ENCODE results near the gene STK24.
A peak's percentile ranks its signal among the peaks of the same experiment; 100 is the strongest.

The STK24 gene

GRCh38 chr13:98448642-98448928 is 128.3 kb downstream of the STK24 start:
- in situ Hi-C loops (cut with MboI; ENCODE audit: low pct_unique_long_range_greater_than_20kb, low sequenced_read_pairs): loop anchor here (25.0 kb wide), 1 partner anchor 586 kb away; no protein-coding TSS in a partner anchor
- DNase-seq: no peak

DNA sequence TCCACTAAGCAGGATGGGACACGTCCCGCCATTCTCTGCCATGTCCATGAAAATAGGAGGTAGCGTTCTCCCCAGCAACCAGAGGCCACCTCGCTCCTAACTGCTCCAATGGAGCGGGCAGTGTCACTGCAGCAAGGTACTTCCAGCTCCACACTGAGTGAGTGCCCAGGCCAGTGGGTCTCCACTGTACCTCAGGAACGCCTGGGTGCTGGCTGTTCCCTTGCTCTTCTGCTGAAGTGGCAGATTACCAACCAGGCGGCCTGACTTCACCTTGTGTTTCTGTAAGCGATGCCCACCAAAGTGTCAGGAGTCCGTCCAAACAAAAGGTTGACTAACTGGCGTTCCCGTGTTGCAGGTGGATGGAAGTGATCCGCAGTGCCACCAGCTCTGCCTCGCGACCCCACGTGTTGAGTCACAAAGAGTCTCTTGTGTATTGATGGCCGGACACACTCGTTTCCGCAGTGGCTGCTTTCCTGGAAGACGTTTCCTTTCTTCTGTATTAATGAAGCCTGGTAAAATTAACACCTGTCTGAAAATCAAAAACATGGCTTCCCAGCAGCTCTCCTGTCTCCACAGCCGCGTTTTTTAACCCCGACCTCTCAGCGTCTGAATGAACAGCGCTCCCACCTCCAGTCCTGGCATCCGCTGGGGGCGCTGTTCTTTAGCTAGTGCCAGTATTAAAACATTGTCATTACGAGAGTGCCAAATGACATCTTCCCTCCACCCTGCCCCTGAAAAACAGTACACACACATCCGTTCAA is 128.8 kb downstream of the STK24 start:
- no peak for DNase-seq
- in situ Hi-C loops (cut with MboI; ENCODE audit: low pct_unique_long_range_greater_than_20kb, low sequenced_read_pairs): loop anchor here (25.0 kb wide), 1 partner anchor 586 kb away; no protein-coding TSS in a partner anchor

- DNase-seq: no peak
- in situ Hi-C loops (cut with MboI; ENCODE audit: low pct_unique_long_range_greater_than_20kb, low sequenced_read_pairs): loop anchor here (25.0 kb wide), 1 partner anchor 585 kb away; no protein-coding TSS in a partner anchor
These were observed 129.8 kb downstream of the STK24 start for GRCh38 chr13:98447130-98447529.

DNA sequence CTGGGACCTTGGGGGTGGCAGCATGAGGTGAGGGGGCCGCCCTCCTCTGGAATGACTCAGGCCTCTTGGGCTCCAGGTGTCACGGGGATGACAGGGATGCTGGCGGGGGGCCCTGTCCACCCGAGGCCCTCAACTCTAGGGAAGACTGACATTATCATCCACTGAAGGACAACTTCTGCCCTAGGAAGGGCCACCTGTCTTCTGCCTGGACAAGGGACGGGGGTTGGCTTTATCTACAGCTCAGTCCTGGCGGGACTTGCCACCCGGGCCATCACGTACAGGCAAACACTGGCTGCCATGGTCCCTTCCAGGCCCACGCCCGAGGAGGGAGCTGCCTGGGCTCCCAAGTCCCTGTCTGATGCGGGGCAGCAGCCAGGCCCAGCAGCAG is 130.7 kb downstream of the STK24 start:
- DNase-seq: no peak
- in situ Hi-C loops (cut with MboI; ENCODE audit: low pct_unique_long_range_greater_than_20kb, low sequenced_read_pairs): loop anchor here (25.0 kb wide), 1 partner anchor 584 kb away; no protein-coding TSS in a partner anchor

- DNase-seq: peak; percentile 71
- in situ Hi-C loops (cut with MboI; ENCODE audit: low pct_unique_long_range_greater_than_20kb, low sequenced_read_pairs): loop anchor here (25.0 kb wide), 1 partner anchor 583 kb away; no protein-coding TSS in a partner anchor
These were observed 131.3 kb downstream of the STK24 start for GRCh38 chr13:98445340-98446233.

DNA sequence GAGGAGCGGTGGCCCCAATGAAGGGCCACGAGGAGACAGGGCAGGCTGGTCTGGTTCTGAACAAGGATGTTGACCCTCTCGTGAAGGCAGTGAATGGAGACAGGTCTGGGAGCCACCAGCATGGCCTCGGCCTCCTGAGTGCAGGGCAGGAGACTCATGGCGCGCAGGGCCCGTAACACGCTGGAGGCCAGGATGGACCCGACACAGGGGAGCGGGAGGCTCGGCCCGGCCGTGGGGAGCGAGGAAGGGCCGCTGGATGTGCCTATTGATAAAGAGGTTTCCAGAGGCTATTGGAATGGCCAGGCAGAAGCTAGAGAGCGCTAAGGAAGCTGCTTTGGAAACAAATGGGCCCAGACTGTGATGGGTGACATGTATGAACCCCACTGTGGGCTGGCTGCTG is 132.5 kb downstream of the STK24 start:
- DNase-seq: no peak
- in situ Hi-C loops (cut with MboI; ENCODE audit: low pct_unique_long_range_greater_than_20kb, low sequenced_read_pairs): loop anchor here (25.0 kb wide), 1 partner anchor 582 kb away; no protein-coding TSS in a partner anchor

DNA sequence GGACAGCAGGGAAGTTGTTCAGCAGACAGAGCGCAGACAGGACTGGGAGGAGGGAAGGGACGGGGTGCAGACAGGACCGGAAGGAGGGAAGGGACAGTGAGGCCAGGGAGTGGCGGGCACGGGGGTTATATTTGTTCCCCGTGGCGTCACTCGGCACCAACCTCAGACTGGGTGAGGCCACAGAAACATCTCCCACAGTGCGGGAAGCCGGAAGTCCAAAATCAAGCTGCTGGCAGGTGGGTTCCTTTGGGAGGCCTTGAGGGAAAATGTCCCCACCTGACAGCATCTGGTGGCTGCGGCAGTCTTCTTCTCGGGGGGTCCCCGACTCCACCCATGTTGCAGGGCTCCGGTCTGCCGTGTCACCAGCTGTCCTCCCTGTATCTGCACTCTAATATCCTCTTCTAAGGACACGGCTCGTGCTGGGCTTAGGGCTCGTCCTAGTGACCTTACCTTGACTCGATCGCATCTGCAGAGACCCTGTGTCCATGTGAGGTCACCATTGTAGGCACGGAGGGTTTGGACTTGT is 133.0 kb downstream of the STK24 start:
- no peak for DNase-seq
- in situ Hi-C loops (cut with MboI; ENCODE audit: low pct_unique_long_range_greater_than_20kb, low sequenced_read_pairs): loop anchor here (25.0 kb wide), 1 partner anchor 582 kb away; no protein-coding TSS in a partner anchor

DNA sequence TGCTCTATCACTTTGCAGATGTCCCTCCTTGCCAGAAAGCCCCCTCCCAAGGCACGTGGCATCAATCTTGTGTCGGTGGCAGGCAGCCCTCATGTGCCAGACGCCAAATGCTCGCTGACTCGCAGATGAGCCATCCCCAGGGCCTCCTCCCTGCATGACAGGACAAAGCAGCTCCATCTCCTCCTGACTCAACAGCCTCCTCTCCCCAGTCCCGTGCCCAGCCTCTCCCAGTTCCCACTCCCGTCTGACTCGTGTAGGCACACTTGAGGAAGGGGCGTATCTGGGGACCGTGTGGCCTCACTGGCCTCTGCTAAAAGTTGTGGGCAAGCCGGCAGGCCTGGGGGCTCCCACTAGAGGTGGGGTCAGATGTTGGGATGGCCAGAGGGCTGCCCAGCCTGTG is 133.6 kb downstream of the STK24 start:
- in situ Hi-C loops (cut with MboI; ENCODE audit: low pct_unique_long_range_greater_than_20kb, low sequenced_read_pairs): loop anchor here (25.0 kb wide), 1 partner anchor 581 kb away; no protein-coding TSS in a partner anchor
- no peak for DNase-seq

- in situ Hi-C loops (cut with MboI; ENCODE audit: low pct_unique_long_range_greater_than_20kb, low sequenced_read_pairs): loop anchor here (25.0 kb wide), 1 partner anchor 580 kb away; no protein-coding TSS in a partner anchor
- DNase-seq: no peak
These were observed 134.3 kb downstream of the STK24 start for GRCh38 chr13:98442391-98443230.

- no peak for DNase-seq
- in situ Hi-C loops (cut with MboI; ENCODE audit: low pct_unique_long_range_greater_than_20kb, low sequenced_read_pairs): loop anchor here (25.0 kb wide), 1 partner anchor 579 kb away; no protein-coding TSS in a partner anchor
These were observed 135.7 kb downstream of the STK24 start for GRCh38 chr13:98441056-98441676.

- in situ Hi-C loops (cut with MboI; ENCODE audit: low pct_unique_long_range_greater_than_20kb, low sequenced_read_pairs): loop anchor here (25.0 kb wide), 1 partner anchor 578 kb away; no protein-coding TSS in a partner anchor
- DNase-seq: no peak
These were observed 136.4 kb downstream of the STK24 start for GRCh38 chr13:98440390-98441055.

GRCh38 chr13:98439896-98440295 is 137.0 kb downstream of the STK24 start:
- in situ Hi-C loops (cut with MboI; ENCODE audit: low pct_unique_long_range_greater_than_20kb, low sequenced_read_pairs): loop anchor here (25.0 kb wide), 1 partner anchor 578 kb away; no protein-coding TSS in a partner anchor
- DNase-seq: no peak

GRCh38 chr13:98439126-98439828 is 137.6 kb downstream of the STK24 start:
- no peak for DNase-seq
- in situ Hi-C loops (cut with MboI; ENCODE audit: low pct_unique_long_range_greater_than_20kb, low sequenced_read_pairs): loop anchor here (25.0 kb wide), 1 partner anchor 577 kb away; no protein-coding TSS in a partner anchor

GRCh38 chr13:98438246-98439125 is 138.4 kb downstream of the STK24 start:
- DNase-seq: no peak
- in situ Hi-C loops (cut with MboI; ENCODE audit: low pct_unique_long_range_greater_than_20kb, low sequenced_read_pairs): loop anchor here (25.0 kb wide), 1 partner anchor 576 kb away; no protein-coding TSS in a partner anchor

- in situ Hi-C loops (cut with MboI; ENCODE audit: low pct_unique_long_range_greater_than_20kb, low sequenced_read_pairs): loop anchor here (25.0 kb wide), 1 partner anchor 574 kb away; no protein-coding TSS in a partner anchor
- no peak for DNase-seq
These were observed 140.5 kb downstream of the STK24 start for GRCh38 chr13:98436233-98436910.
